GM18507 (cell line): ENCODE results near the gene ATP8A2.

Experiments
- DNase-seq: peaks from one replicate; pipeline ENCODE4 v3.0.0; 2011; ENCODE audit warnings: low read depth; ENCODE audit not compliant: insufficient read length; ENCODE audit errors: extremely low spot score
- FAIRE-seq: peaks from 2 replicates; lab custom pipeline; 2011; peaks lifted over from hg19 to GRCh38; lab: Jason Lieb, UNC

Gene ATP8A2

GRCh38 chr13:25668345-25668744 lies 296.6 kb downstream of the ATP8A2 start:
- no peak for DNase-seq
- FAIRE-seq, result no peak

- no peak for FAIRE-seq
Measured at GRCh38 chr13:25673711-25674110, 301.9 kb downstream of the ATP8A2 start.

GRCh38 chr13:25674371-25674770 lies 302.6 kb downstream of the ATP8A2 start:
- no peak for FAIRE-seq

More at GRCh38 chr13:25673711-25674110, 301.9 kb downstream of the ATP8A2 start:
- no peak for DNase-seq

GRCh38 chr13:25675060-25675459 lies 303.3 kb downstream of the ATP8A2 start:
- no peak for FAIRE-seq
- DNase-seq, result no peak

More at GRCh38 chr13:25674371-25674770, 302.6 kb downstream of the ATP8A2 start:
- DNase-seq, result no peak

DNA sequence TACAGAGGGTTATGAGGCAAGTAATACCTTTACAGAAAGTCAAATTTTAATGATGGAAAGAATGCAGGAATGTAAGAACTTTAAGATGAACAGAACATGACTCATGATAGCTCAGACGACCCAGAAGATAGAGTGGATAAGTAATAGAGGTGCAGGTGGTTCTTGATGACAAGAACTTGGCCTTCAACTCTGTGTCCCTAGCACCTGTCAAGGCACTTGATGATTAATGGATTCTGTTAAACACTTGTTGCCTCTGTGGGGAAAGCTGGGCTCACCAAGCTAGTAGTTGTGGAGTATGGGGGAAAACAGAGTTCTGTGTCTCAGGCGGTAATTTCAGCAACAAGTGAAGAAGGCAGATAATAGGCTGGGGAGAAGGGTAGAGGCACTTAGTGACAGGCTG lies 306.2 kb downstream of the ATP8A2 start:
- FAIRE-seq, result no peak
- DNase-seq, result no peak

DNA sequence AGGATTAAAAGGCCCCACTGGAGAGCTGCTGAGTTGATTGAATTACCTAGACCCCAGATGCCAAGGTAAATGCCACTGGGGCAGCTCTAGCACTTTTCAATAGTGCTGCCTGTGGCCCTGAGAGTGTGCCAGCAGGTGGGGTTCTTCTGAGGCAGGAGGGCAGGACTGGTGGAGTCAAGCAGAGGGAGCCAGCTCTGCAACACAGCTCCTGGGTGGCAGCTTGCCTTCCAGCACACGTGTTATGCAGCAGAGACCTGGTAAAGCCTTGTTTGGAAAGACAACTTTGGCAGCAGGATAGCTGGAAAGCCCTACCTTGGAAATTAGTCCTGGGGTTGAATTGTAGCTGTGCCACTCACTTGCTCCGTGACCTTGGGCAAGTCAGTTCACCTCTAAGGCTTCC lies 306.6 kb downstream of the ATP8A2 start:
- FAIRE-seq (no peak), DNase-seq (no peak)

DNA sequence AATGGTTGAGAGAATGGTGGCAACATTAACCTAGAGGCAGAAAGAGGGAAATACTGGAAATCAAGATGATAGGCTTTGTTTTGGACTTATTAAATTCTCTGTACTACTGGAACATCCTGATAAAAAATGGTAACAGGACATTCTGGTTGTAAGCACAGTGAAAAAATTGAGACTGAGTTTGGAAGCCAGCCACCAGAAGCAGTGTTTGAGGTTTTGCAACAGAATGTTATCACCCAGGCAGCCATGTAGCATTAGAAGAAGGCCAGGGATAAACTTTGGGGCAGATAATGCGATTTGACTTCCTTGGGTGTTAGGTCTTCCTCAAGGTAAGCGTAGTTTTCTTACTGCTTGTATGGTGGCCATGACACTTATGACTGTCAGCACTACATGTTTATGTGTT lies 307.4 kb downstream of the ATP8A2 start:
- DNase-seq (no peak), FAIRE-seq (no peak)

- FAIRE-seq (no peak), DNase-seq (no peak)
Measured at GRCh38 chr13:25679936-25680335, 308.2 kb downstream of the ATP8A2 start.

- FAIRE-seq (no peak), DNase-seq (no peak)
Measured at GRCh38 chr13:25682276-25682675, 310.5 kb downstream of the ATP8A2 start.

GRCh38 chr13:25683056-25683455 lies 311.3 kb downstream of the ATP8A2 start:
- no peak for DNase-seq
- no peak for FAIRE-seq

GRCh38 chr13:25683662-25684370 lies 312.0 kb downstream of the ATP8A2 start:
- DNase-seq (no peak), FAIRE-seq (no peak)

DNA sequence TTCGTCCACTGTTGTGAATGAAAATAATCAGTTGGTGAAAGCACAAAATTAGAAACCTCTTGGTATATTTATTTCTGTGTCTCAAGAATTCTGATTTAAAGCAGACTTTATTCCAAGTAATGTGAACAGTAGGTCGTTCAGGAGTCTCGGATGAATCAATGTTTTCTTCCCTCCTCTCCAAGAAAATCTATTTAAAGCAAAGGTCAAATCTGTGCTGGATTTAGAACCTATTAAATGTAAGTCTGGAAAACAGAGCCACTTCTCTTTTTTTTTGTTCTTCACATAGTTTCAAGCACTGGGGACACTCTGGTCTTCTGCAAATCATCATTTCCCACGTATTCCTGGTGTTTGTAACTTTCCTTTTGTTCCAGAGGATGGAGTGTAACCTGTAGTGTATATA lies 312.7 kb downstream of the ATP8A2 start:
- DNase-seq (no peak), FAIRE-seq (no peak)

GRCh38 chr13:25686831-25687470 lies 315.2 kb downstream of the ATP8A2 start:
- no peak for FAIRE-seq
- no peak for DNase-seq

GRCh38 chr13:25687471-25688225 lies 315.9 kb downstream of the ATP8A2 start:
- DNase-seq, result no peak
- no peak for FAIRE-seq

DNA sequence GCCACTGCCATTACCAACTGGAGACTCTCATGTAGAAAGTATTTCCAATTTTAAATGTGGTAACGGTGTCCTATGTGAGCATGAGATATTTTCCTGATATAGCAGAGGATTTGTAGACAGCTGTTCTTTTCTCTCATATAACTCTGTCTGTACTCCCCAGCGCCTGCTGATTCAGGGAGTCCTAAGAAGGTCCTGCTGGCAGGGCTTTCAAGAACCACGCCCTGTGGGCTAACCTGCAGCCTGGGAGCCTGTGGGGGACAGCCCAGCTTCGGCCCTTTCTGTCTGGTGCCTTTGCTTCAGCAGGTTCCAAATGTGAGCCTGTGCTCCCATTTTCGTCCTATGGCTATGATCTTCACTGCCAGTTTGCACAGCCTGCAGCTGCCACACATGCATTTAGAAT lies 316.8 kb downstream of the ATP8A2 start:
- no peak for DNase-seq
- FAIRE-seq, result no peak

DNA sequence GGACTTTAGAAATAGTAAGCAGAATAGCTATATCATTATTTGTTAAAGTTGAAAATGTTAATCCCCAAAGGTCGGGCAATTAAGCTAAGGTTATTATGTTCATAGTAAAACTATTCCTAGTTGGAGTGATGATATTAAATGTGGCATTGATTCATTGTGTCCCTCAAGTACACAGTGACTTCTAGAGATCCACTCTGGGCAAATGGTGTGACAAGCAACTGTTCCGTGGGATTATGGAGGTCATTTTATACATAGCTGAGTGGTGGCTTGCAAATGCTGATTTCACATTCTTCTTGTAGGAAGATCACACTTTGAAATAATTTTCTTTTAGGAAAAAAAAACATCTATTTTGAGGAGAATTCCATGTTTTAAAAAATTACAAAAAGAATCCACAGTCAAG lies 317.8 kb downstream of the ATP8A2 start:
- no peak for DNase-seq

DNA sequence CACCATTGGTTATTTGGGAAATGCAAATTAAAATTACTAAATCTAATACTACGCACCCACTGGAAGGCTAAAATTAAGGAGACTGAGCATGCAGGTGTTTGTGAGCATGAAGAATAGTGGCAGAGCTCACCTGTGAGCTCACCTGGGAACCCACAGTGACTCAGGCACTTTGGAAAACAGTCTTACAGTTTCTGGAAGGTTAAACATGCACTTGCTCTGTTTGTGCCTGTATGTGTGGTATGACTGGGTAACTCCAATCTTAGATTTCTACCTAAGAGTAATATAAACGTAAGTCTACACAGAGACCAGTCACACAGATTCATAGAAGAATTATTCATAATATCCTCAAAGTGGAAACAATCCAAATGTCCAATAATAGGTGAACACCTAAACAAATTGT lies 318.8 kb downstream of the ATP8A2 start:
- FAIRE-seq (no peak), DNase-seq (no peak)

More for the DNA sequence above, 317.8 kb downstream of the ATP8A2 start:
- no peak for FAIRE-seq

GRCh38 chr13:25691654-25692053 lies 319.9 kb downstream of the ATP8A2 start:
- DNase-seq (no peak), FAIRE-seq (no peak)

DNA sequence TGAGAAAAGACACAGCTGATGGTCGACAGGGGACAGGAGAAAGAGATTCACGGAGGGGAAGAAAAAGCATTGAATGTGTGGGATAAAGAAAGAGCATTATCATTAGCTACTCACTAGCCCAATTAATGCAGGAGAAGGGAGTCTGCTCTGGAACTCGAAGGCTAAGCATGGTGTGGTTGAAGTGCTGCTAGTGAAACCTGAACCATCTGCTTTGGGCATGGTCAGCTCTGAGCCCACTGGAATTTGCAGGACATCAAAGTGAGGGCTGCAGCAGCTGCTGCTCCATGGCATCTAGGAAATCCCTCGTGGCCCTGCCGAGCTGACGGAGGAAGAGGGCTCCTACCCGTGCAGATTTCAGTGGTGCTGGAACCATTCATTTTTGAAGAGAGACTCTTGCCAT lies 320.3 kb downstream of the ATP8A2 start:
- no peak for FAIRE-seq

DNA sequence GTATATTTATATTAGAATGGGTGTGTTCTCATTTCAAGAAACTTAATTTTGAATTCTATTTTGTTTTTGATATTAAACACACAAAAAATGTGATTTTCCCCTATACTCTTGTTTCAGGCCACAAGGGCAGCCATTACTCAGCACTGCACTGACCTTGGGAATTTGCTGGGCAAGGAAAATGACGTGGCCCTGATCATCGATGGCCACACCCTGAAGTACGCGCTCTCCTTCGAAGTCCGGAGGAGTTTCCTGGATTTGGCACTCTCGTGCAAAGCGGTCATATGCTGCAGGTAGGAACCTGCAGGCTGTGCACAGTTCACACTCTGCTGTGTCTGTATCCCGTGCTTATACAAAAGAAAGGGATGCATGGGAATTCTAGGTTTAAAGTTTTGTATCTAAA lies 327.3 kb downstream of the ATP8A2 start:
- FAIRE-seq, result no peak
- DNase-seq, result no peak

More for the DNA sequence above, 320.3 kb downstream of the ATP8A2 start:
- DNase-seq, result no peak

- FAIRE-seq (no peak), DNase-seq (no peak)
Measured at GRCh38 chr13:25699600-25699999, 327.8 kb downstream of the ATP8A2 start.
